Gastrocnemius medialis (tissue), 4 donors: ENCODE data around the gene DENND6B.

Experiments used
- POLR2A ChIP-seq, 2 donors: fragments of 450-650 bp; IDR thresholded peaks; one replicate each; pipeline ENCODE4 v1.6.1; 2017; ENCODE audit warnings: antibody characterized with exemption in 2 of 2, mild to moderate bottlenecking in 2 of 2, moderate library complexity in 2 of 2
- TF ChIP-seq, protein P1 (sequence below), 5 experiments: fragments of 450-650 bp in 3 of 5; fragments of 200-600 bp in 2 of 5; sonication (generic) in 2 of 5; IDR thresholded peaks in 4 of 5; conservative IDR thresholded peaks in 1 of 5; 1 replicate in 4 of 5; 2 replicates in 1 of 5; pipeline ENCODE4 v1.5.1; 2016 to 2019; ENCODE audit warnings: antibody characterized with exemption in 5 of 5, mild to moderate bottlenecking in 3 of 5, moderate library complexity in 3 of 5

DNA sequence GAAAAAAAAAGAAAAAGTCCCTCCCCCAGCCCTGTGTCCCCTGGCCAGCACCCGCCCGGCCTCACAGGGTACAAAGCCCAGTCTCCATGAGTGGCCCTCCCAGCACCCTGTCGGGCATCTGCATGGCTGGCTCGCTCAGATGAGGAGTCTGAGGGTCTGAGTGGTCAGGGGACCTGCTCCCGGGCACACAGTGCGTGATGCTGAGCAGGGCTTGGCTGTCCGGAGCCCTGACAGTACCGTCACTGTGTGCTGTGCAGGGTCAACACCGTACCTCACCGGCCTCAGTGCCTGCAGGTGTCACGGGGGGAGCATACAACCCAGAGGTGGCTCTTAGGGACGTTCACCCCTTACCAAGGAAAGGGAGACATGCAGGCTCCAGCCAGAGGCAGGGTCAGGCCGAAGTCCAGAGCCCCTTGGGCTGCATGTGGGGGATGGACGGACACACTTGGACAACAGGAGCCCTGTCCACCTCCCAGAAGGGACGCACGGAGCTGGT lies 15.8 kb downstream of the DENND6B start:
- TF ChIP-seq, protein P1, sequence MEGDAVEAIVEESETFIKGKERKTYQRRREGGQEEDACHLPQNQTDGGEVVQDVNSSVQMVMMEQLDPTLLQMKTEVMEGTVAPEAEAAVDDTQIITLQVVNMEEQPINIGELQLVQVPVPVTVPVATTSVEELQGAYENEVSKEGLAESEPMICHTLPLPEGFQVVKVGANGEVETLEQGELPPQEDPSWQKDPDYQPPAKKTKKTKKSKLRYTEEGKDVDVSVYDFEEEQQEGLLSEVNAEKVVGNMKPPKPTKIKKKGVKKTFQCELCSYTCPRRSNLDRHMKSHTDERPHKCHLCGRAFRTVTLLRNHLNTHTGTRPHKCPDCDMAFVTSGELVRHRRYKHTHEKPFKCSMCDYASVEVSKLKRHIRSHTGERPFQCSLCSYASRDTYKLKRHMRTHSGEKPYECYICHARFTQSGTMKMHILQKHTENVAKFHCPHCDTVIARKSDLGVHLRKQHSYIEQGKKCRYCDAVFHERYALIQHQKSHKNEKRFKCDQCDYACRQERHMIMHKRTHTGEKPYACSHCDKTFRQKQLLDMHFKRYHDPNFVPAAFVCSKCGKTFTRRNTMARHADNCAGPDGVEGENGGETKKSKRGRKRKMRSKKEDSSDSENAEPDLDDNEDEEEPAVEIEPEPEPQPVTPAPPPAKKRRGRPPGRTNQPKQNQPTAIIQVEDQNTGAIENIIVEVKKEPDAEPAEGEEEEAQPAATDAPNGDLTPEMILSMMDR (IDR thresholded peaks at IDR 0.05 in 4 of 5, conservative IDR thresholded peaks at IDR 0.05 in 1 of 5), result no peak
- no peak for TF ChIP-seq POLR2A (IDR thresholded peaks at IDR 0.05)
